Adrenal gland (tissue), 5 donors: ENCODE measurements around the gene BRAT1.
"Not testable (repeated sequence)": the region's sequence is repeated elsewhere in the genome, so short reads cannot be mapped to it uniquely, and the experiment has no call there.

Experiments used
- CTCF ChIP-seq, 6 experiments: fragments of 450-650 bp in 4 of 6; fragments of 200-600 bp in 2 of 6; sonication (generic) in 1 of 6; IDR thresholded peaks; 1 replicate in 5 of 6; 2 replicates in 1 of 6; pipeline versions ENCODE4 v1.5.1 to v1.8.0; 2016 to 2021; ENCODE audit warnings: antibody characterized with exemption in 6 of 6, mild to moderate bottlenecking in 2 of 6, moderate library complexity in 1 of 6
- POLR2A ChIP-seq, 2 donors: fragments of 450-650 bp; IDR thresholded peaks; one replicate each; pipeline ENCODE4 v1.6.1; 2017; ENCODE audit warnings: antibody characterized with exemption in 2 of 2, mild to moderate bottlenecking in 2 of 2, moderate library complexity in 1 of 2
- donor health status: DM: no; HTN: no; CAD: no.

GRCh38 chr7:2563955-2564354, 8.6 kb upstream of the BRAT1 start:
- TF ChIP-seq POLR2A, CTCF (IDR thresholded peaks at IDR 0.05): not testable (repeated sequence)
